Right lobe of liver (tissue), 4 donors: ENCODE results near the gene DUSP18.

Experiments used
- POLR2A ChIP-seq: fragments of 450-650 bp; IDR thresholded peaks from one replicate; pipeline ENCODE4 v1.6.1; 2017; ENCODE audit warnings: antibody characterized with exemption, mild to moderate bottlenecking
- TF ChIP-seq, protein P1 (sequence below), 4 donors: fragments of 200-600 bp in 3 of 4; fragments of 450-650 bp in 1 of 4; IDR thresholded peaks; one replicate each; pipeline versions ENCODE4 v1.5.1 to v1.8.0; 2016 to 2022; ENCODE audit warnings: antibody characterized with exemption in 4 of 4, mild to moderate bottlenecking in 2 of 4
- donor health status: DM: no; HTN: no; CAD: no.
- donor health status: DM: no; HTN: no; CAD: no.
- donor health status: DM: no; HTN: yes; CAD: no.

DNA sequence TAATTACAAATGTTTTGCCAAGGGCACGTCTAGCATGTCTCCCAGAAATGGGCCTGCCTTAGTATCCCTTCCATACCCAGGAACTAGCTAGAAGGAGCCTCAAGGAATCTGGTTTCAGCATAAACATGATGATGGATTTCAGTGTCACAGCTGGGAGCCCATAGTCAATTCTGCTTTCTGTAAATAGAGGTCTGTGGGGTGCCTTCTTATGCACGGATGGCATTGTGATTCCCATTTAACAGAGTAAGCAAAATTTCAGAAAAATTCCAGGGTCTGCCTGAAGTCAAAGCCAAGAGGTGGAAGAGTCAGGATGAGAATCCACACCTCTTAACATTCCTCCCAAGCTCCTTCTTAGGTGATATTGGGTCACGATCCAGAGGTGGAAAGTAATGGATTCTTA, 12.1 kb downstream of the DUSP18 start:
- no peak for TF ChIP-seq POLR2A
- TF ChIP-seq, protein P1, sequence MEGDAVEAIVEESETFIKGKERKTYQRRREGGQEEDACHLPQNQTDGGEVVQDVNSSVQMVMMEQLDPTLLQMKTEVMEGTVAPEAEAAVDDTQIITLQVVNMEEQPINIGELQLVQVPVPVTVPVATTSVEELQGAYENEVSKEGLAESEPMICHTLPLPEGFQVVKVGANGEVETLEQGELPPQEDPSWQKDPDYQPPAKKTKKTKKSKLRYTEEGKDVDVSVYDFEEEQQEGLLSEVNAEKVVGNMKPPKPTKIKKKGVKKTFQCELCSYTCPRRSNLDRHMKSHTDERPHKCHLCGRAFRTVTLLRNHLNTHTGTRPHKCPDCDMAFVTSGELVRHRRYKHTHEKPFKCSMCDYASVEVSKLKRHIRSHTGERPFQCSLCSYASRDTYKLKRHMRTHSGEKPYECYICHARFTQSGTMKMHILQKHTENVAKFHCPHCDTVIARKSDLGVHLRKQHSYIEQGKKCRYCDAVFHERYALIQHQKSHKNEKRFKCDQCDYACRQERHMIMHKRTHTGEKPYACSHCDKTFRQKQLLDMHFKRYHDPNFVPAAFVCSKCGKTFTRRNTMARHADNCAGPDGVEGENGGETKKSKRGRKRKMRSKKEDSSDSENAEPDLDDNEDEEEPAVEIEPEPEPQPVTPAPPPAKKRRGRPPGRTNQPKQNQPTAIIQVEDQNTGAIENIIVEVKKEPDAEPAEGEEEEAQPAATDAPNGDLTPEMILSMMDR (IDR thresholded peaks at IDR 0.05), result no peak
